IPS-15b (cell line): Measurements from ENCODE around the gene FBH1.

Experiments used
- H3K27me3 ChIP-seq: one replicate; pipeline ENCODE4 v1.6.1; 2013; ENCODE audit warnings: low read length; ENCODE audit not compliant: control insufficient read depth, insufficient read depth
- H3K36me3 ChIP-seq: one replicate; pipeline ENCODE4 v1.6.1; 2013; ENCODE audit warnings: low read length; ENCODE audit not compliant: control insufficient read depth, insufficient read depth
- H3K4me1 ChIP-seq: one replicate; pipeline ENCODE4 v1.6.1; 2013; ENCODE audit warnings: mild to moderate bottlenecking, low read length; ENCODE audit not compliant: control insufficient read depth, insufficient read depth
- H3K4me3 ChIP-seq: one replicate; pipeline ENCODE4 v1.5.1; 2013; ENCODE audit warnings: low read depth, low read length
- H3K9ac ChIP-seq: one replicate; pipeline ENCODE4 v1.6.1; 2013; ENCODE audit warnings: low read depth, mild to moderate bottlenecking, low read length
- H3K9me3 ChIP-seq: one replicate; pipeline ENCODE4 v1.6.1; 2013; ENCODE audit warnings: mild to moderate bottlenecking, low read length; ENCODE audit not compliant: control insufficient read depth, insufficient read depth

FBH1 gene

DNA sequence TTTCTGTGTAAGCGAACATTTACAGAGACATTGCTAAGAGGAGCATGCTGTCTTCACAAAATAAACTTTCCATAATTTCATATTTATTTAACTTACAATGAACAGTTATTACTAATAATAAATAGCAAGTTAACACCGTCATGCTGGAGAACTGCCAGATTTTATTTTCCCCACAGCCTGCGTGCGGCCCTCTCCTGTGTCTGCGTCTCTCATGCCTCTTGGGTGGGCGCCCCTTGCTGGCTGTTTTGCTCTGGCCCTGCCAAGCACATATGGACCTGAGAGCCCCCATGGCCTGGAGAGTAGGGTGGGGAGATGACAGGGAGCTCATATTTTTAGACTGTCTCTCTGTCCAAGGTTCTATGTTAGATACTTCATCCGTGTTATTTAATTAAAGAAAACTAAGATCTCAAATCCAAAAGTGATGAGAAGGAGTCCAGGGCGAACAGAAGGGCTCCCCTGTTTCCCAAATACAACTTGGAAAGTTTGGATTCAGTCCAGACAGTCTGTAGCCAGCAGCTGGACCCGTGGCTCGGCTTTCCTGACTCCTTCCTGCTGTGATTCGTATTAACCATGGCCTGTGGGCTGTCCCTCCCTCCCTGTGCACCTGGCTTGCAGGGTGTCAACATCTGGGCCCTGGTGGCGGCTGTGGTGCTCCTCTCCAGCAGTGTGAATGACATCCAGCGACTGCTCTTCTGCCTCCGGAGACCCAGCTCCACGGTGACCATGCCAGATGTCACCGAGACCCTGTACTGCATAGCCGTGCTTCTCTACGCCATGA lies 20.5 kb downstream of the FBH1 start:
- H3K9me3 ChIP-seq, result no peaks in the 10 kb centered on the region
- peaks cover 46% of the 10 kb centered on the region for H3K36me3 ChIP-seq
- H3K9ac ChIP-seq, result no peak overlapping the region
- no peak overlapping the region for H3K4me3 ChIP-seq
- H3K27me3 ChIP-seq, result no peaks in the 10 kb centered on the region
- no peaks in the 10 kb centered on the region for H3K4me1 ChIP-seq

DNA sequence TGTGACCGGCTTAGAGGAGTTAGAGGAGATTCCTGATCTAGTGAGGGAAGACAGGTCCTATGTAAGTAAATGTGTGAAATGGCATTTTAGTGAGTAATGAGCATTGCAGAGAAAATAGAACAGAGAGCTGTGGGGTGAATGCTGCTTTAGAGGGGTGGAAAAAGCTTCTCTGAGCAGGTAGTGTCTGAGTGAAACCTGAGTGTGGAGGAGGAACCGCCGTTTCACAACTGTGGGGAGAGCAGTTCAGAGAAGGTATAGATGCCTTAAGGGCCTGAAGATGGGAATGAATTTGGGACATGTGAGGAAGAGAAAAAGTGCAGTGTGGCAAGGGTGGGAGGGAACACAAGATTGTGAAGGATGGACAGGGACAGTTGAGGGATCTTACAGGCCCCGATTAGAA lies 21.6 kb downstream of the FBH1 start:
- Histone ChIP-seq H3K9me3 (no peaks in the 10 kb centered on the region), H3K4me3 (no peak overlapping the region), H3K4me1 (no peaks in the 10 kb centered on the region), H3K36me3 (peaks cover 49% of the 10 kb centered on the region), H3K27me3 (no peaks in the 10 kb centered on the region), H3K9ac (no peak overlapping the region)

DNA sequence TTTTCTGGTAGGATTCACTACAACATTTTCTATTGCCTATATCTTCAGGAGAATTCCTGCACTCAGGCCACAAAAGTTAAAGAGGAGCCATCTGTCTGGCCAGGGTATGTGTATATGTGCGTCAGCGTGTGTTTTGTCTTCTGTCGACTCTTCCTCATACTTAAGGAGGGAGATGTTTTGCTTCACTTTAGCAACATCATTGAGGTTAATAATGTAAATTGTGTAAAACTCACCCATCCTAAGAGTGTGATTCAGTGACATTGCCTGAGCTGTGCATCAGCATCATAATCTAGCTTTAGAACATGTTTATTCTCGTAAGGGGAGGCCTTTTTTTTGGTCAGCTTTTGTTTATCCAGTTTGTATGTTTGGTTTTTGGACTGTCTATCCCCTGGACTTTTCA lies 23.7 kb downstream of the FBH1 start:
- Histone ChIP-seq H3K9me3 (no peaks in the 10 kb centered on the region), H3K36me3 (peaks cover 59% of the 10 kb centered on the region), H3K4me3 (no peak overlapping the region), H3K4me1 (no peaks in the 10 kb centered on the region), H3K27me3 (no peaks in the 10 kb centered on the region), H3K9ac (no peak overlapping the region)

DNA sequence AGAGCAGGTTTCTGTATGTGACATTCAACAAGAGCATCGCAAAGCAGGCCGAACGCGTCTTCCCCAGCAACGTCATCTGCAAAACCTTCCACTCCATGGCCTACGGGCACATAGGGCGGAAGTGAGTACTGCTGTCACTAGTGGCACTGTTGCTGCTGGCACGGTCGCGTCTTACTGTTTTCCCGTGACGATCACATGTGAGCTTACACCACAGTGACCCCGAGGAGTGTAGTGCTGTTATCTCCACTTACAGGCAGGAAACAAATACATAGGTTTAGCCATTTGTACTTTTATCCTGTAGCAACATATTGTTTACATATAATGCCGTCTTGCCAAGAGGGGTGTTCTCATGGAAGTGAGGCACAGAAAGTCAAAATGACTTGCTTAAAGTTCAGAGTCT lies 25.4 kb downstream of the FBH1 start:
- no peak overlapping the region for H3K9ac ChIP-seq
- no peaks in the 10 kb centered on the region for H3K27me3 ChIP-seq
- peaks cover 54% of the 10 kb centered on the region for H3K36me3 ChIP-seq
- H3K4me3 ChIP-seq, result no peak overlapping the region
- no peaks in the 10 kb centered on the region for H3K4me1 ChIP-seq
- no peaks in the 10 kb centered on the region for H3K9me3 ChIP-seq

DNA sequence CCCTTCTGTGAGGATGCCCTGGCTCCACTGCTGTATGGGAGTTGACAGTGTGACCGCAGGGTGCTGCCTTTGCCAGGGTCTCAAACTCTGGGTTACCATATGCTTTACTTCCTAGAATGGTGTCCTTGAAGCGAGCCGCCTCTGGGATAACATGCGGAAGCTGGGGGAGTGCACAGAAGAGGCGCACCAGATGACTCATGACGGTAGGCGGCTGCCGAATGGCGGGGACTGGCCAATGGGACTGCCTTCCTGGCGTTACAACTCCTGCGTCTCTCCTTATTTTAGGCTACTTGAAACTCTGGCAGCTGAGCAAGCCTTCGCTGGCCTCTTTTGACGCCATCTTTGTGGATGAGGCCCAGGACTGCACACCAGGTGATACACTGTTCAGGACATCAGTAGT lies 27.3 kb downstream of the FBH1 start:
- Histone ChIP-seq H3K4me1 (no peaks in the 10 kb centered on the region), H3K9ac (no peak overlapping the region), H3K27me3 (no peaks in the 10 kb centered on the region), H3K4me3 (no peak overlapping the region), H3K9me3 (no peaks in the 10 kb centered on the region), H3K36me3 (peaks cover 51% of the 10 kb centered on the region)

DNA sequence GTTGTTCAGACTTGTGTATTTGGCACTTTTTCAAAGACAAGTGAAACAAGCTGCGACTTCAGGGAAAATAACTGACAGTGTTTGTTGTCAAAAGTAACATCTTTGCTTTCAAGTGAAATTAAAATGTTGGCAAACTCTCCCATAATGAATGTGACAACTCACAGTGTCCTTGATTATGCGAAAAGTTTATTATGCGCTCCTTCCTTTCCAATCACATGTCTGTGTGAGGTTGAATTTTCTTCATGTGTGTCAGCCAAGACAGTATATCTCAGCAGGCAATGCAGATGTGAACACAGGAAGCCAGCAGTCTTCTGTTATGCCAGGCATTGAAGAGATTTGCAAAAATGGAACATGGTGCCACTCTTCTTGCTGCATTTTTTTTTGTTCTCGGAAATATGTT lies 28.7 kb downstream of the FBH1 start:
- Histone ChIP-seq H3K4me1 (no peaks in the 10 kb centered on the region), H3K9me3 (no peaks in the 10 kb centered on the region), H3K9ac (no peak overlapping the region), H3K36me3 (peaks cover 46% of the 10 kb centered on the region), H3K4me3 (no peak overlapping the region), H3K27me3 (no peaks in the 10 kb centered on the region)

DNA sequence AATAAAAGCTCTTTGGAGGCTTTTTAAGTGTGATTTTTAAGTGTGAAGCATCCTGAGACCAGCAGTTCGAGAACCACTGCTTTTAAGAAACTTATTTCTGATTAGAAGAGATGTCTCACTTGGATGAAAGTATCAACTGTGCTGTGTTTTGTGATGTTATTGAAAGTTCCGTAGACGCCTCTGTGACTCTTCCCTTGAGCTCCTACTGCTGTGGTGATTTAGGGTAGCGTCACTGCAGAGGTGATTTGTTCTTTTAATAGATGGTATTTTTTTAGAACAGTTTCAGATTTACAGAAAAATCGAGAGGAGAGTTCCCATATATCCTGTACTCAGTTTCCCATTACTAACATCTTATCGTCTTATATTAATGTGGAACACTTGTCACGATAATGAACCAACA lies 29.5 kb downstream of the FBH1 start:
- H3K27me3 ChIP-seq, result no peaks in the 10 kb centered on the region
- no peak overlapping the region for H3K4me3 ChIP-seq
- no peaks in the 10 kb centered on the region for H3K9me3 ChIP-seq
- H3K36me3 ChIP-seq, result peaks cover 46% of the 10 kb centered on the region
- no peaks in the 10 kb centered on the region for H3K4me1 ChIP-seq
- H3K9ac ChIP-seq, result no peak overlapping the region

DNA sequence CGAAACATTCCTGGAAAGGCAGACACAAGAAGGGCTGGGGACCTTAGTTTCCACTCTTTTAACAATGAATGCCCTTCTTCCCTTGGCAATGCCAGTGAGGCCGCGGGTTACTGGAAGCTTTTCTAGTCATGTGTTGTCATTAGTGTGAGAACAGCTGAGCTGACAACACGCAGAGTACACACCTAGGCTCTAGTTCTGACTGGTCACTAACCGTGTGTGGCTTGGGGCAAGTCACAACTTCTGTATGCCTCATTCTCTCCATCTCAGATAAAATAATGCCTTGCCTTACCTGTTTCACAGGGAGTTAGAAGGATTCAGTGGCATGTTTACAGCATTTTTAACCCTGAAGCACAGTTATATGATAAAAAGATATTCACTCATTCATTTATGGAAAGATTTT lies 31.7 kb downstream of the FBH1 start:
- Histone ChIP-seq H3K9me3 (no peaks in the 10 kb centered on the region), H3K4me3 (no peak overlapping the region), H3K9ac (no peak overlapping the region), H3K27me3 (no peaks in the 10 kb centered on the region), H3K4me1 (no peaks in the 10 kb centered on the region), H3K36me3 (peaks cover 34% of the 10 kb centered on the region)

DNA sequence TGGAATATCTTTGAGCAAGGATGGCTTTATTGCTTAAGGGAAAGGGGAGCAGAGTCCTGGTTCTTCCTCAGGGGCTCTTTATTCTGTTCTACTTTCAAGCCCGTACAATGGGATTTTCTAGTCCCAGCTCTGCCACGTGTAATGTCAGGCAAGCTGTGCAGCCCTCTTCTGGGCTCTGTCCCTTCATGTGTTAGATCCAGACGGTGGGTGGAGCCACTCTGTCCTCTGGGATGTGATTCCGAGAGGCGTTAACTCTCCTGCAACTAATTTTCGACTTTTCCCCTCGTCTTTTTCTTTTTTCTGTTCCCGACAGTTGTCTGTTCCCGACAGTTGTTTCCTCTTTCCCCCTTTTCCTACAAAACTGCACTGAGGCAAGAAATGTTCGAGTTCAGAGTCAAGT lies 34.8 kb downstream of the FBH1 start:
- Histone ChIP-seq H3K36me3 (peaks cover 32% of the 10 kb centered on the region), H3K4me1 (no peaks in the 10 kb centered on the region), H3K27me3 (no peaks in the 10 kb centered on the region), H3K4me3 (no peak overlapping the region), H3K9me3 (no peaks in the 10 kb centered on the region), H3K9ac (no peak overlapping the region)

DNA sequence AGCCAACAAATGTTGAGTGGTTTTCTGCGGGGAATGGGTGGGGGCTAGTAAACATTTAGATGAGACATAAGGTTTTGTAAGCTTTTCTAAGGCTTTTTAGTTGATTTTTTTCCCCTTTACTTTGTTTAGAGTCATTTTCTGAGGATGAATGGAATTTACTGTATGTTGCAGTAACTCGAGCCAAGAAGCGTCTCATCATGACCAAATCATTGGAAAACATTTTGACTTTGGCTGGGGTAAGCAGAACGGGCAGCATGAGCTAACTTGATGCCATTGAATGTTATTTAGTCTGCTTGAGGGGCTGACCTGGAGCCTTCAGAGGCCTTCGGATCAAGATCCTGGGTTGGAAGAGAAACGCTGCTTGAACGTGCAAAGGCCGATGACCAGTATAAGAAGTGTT lies 37.3 kb downstream of the FBH1 start:
- Histone ChIP-seq H3K36me3 (peaks cover 29% of the 10 kb centered on the region), H3K4me1 (no peaks in the 10 kb centered on the region), H3K4me3 (no peak overlapping the region), H3K9ac (no peak overlapping the region), H3K9me3 (no peaks in the 10 kb centered on the region), H3K27me3 (no peaks in the 10 kb centered on the region)

DNA sequence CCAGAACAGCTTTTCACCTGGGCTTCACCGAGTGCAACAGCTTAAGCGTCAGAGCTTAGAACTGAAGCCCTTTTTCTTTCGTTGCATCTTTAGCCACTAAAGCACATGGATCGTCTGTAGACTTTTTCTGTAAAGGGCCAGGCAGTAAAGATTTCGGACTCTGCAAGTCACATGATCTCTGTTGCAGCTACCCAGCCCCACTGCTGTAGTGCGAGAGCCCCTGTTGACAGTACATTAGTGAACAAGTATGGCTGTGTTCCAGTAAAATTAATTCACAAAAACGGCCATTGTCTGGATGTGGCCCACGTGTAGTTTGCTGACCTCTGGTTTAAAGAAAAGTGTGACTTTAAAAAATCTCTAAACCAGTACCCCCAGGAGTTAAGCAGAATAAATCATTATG lies 39.4 kb downstream of the FBH1 start:
- H3K9ac ChIP-seq, result no peak overlapping the region
- peaks cover 28% of the 10 kb centered on the region for H3K36me3 ChIP-seq
- no peak overlapping the region for H3K4me3 ChIP-seq
- H3K27me3 ChIP-seq, result no peaks in the 10 kb centered on the region
- H3K9me3 ChIP-seq, result no peaks in the 10 kb centered on the region
- no peaks in the 10 kb centered on the region for H3K4me1 ChIP-seq

DNA sequence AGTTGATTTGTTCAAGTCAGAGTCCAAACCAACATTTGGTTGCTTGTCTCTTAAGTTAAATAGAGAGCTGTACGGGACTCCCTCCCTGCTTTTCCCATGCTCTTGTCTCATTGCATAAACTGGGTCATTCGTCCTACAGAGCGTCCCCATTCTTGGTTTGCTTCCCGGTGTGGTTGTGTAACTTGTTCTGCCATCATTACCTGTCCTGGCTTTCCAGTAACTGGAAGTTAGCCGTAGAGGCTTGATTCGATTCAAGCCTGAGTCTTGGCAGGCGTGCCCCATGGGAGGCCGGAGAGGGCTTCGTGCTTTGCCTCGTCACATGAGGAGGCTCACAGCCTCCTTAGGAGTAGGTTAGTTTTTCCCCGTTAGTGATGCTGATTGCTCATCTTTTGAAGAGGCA lies 40.2 kb downstream of the FBH1 start:
- Histone ChIP-seq H3K4me3 (no peak overlapping the region), H3K9ac (no peak overlapping the region), H3K36me3 (peaks cover 28% of the 10 kb centered on the region), H3K27me3 (no peaks in the 10 kb centered on the region), H3K4me1 (no peaks in the 10 kb centered on the region), H3K9me3 (no peaks in the 10 kb centered on the region)
